GM19467 (cell line): ENCODE data around the gene UGT2B15.

Source experiments
- ATAC-seq: cut with Tn5 transposase; IDR thresholded peaks from one replicate; pipeline ENCODE4 v1.9.1; 2021; ENCODE audit warnings: mild to moderate bottlenecking, moderate library complexity; ENCODE audit not compliant: unreplicated experiment

Gene UGT2B15

GRCh38 chr4:68656445-68656973 lies 13.9 kb downstream of the UGT2B15 start:
- peak; percentile 56 for ATAC-seq

GRCh38 chr4:68655764-68656444 lies 14.5 kb downstream of the UGT2B15 start:
- peak; percentile 23 for ATAC-seq

GRCh38 chr4:68654946-68655721 lies 15.3 kb downstream of the UGT2B15 start:
- no peak for ATAC-seq

- ATAC-seq, result no peak
Observed at GRCh38 chr4:68651932-68652331, 18.5 kb downstream of the UGT2B15 start.

- ATAC-seq, result no peak
Observed at GRCh38 chr4:68630371-68630770, 40.1 kb downstream of the UGT2B15 start.

- ATAC-seq, result peak; percentile 81
Observed at GRCh38 chr4:68622731-68623130, 47.7 kb downstream of the UGT2B15 start.

- no peak for ATAC-seq
Observed at GRCh38 chr4:68617003-68617698, 53.3 kb downstream of the UGT2B15 start.

GRCh38 chr4:68615699-68616422 lies 54.6 kb downstream of the UGT2B15 start:
- no peak for ATAC-seq

- ATAC-seq, result no peak
Observed at GRCh38 chr4:68613752-68614151, 56.7 kb downstream of the UGT2B15 start.

- no peak for ATAC-seq
Observed at GRCh38 chr4:68606240-68606639, 64.2 kb downstream of the UGT2B15 start.

- no peak for ATAC-seq
Observed at GRCh38 chr4:68599150-68599549, 71.3 kb downstream of the UGT2B15 start.

- ATAC-seq, result no peak
Observed at GRCh38 chr4:68597482-68597881, 73.0 kb downstream of the UGT2B15 start.
